ENCODE measurements around the gene RPL12. TPM values are rescaled to one million over a fixed set of nuclear protein-coding genes. Genes with fewer than 3 reads are reported as not detected.

RPL12 gene
- polyA plus RNA-seq, 4 donors: 1,449 to 1,745 (median 1,545) TPM

GRCh38 chr9:127444921-127445850, 6.0 kb downstream of the RPL12 start:
- DNase-seq (ENCODE audit: low read depth in 4 of 4, low spot score in 3 of 4): no peak

- no peak for DNase-seq (ENCODE audit: low read depth in 4 of 4, low spot score in 3 of 4)
Measured at GRCh38 chr9:127444283-127444920, 6.8 kb downstream of the RPL12 start.

DNA sequence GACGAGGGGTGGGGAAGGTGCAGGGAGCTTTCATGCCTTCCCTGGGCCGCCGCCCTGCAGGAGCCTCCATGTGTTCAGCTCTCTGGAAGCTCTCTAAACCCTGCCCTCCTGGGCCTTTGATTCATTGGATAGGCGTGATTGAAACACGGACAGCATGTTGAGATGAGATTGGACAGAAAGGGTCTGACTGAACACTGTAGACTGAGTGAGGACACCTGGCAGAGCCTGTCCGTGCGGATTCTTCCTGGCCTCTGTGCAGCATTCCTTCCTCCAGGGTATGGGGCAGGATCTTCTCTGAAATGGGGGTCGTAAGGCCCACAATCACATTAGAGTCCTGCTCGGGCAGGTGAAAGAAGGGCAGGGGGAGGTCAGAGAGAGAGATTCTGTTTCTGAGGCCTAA, 12.8 kb downstream of the RPL12 start:
- DNase-seq (ENCODE audit: low read depth in 4 of 4, low spot score in 3 of 4): no peak

GRCh38 chr9:127437497-127438264, 13.5 kb downstream of the RPL12 start:
- no peak for DNase-seq (ENCODE audit: low read depth in 4 of 4, low spot score in 3 of 4)

DNA sequence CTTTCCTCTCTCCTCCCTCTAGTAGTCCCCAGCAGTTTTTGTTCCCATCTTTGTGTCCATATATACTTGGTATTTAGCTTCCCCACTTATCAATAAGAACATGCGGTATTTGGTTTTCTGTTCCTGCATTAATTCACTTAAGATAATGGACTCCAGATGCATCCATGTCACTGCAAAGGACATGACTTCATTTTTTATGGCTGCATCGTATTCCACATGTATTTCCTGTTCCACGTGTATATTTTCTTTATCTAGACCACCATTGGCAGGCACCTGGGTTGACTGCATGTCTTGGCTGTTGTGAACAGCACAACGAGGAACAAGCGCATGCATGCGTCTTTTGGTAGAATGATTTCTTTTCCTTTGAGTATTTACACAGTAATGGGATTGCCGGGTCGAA, 20.8 kb downstream of the RPL12 start:
- DNase-seq (ENCODE audit: low read depth in 4 of 4, low spot score in 3 of 4): no peak

GRCh38 chr9:127428348-127428747, 22.9 kb downstream of the RPL12 start:
- no peak for DNase-seq (ENCODE audit: low read depth in 4 of 4, low spot score in 3 of 4)

- DNase-seq (ENCODE audit: low read depth in 4 of 4, low spot score in 3 of 4): no peak
Measured at GRCh38 chr9:127426756-127427155, 24.4 kb downstream of the RPL12 start.

DNA sequence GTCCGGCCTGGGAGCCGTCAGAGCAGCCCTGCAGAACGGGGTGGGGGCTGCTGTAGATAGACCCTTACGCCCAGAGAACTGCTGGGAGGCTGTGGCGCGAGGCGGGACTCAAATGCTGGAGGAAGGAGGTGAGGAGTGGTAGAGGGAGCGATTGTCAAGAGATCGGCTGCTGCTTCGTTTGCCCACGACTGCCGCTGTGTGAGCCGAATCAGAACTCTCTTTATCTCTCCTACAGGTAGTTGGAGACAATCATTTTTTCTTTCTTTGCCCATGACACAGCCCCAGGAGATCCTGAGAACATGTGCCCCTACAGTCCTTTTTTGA, 26.6 kb downstream of the RPL12 start:
- DNase-seq (ENCODE audit: low read depth in 4 of 4, low spot score in 3 of 4): no peak

DNA sequence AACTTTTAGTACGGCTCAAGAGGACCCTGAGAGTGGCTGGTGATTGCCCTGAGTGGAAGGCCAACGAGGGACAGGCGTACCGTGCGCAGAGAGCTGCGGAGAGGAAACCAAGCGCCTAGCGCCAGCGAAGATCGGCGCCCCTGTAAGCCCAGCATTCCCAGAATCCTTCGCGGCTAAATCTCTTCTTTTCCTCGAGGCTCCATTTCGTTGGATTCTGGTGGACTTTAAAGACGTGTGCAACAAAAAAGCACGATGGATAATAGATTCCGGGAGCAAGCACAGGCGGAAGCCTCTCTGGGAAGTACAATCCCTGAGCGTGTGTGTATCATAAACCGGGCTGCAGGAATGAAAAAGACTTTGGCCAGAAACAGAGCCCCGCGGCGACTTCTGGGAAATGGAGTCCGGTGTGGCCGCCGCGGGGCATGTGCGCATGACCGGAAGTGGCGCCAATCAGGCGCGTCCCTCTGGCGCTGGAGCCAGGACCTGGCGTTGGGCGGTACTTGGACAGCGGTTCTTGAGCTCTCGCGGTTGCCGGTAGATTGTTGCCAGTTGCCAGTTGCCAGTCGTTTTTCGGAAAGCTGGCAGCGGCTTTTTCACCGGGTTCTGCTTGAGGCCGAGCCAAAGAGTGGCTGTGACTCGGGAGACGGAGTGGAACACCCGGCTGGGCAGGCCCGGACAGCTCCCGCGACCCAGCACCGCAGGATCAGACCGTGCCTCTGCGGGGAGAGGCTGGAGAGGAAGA, 27.1 kb downstream of the RPL12 start, which contains the start of gene ZNF79:
TSS of gene ZNF79 (plus strand) at position 449 of the 742 bp plus-strand sequence. CDS start 406 bp downstream, outside the sequence.
- DNase-seq (ENCODE audit: low read depth in 4 of 4, low spot score in 3 of 4): peak; percentile 83 to 88 (median 84)

DNA sequence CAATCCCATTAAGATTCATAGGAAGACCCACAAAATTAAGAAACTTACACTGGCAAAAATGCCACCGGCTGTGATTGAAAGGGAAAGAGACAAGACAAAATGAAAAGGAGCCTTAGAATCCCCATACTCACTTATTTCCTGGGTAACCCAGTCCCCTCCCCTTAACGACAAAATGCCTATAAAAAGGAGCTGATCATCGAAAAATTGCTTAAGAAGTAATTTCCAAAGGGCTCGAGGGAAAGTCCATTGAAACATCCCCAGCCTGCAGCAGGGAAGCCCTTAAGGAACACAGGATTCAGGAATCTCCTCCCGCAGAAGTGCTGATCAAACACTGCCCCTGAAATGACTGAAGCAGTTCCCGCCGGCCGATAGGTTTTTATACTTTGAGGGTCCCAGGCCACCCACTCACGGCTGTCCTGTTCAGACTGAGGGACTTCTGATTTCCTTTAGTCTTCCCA, 27.7 kb downstream of the RPL12 start:
- DNase-seq (ENCODE audit: low read depth in 4 of 4, low spot score in 3 of 4): no peak

- no peak for DNase-seq (ENCODE audit: low read depth in 4 of 4, low spot score in 3 of 4)
Measured at GRCh38 chr9:127422787-127423186, 28.4 kb downstream of the RPL12 start.

DNA sequence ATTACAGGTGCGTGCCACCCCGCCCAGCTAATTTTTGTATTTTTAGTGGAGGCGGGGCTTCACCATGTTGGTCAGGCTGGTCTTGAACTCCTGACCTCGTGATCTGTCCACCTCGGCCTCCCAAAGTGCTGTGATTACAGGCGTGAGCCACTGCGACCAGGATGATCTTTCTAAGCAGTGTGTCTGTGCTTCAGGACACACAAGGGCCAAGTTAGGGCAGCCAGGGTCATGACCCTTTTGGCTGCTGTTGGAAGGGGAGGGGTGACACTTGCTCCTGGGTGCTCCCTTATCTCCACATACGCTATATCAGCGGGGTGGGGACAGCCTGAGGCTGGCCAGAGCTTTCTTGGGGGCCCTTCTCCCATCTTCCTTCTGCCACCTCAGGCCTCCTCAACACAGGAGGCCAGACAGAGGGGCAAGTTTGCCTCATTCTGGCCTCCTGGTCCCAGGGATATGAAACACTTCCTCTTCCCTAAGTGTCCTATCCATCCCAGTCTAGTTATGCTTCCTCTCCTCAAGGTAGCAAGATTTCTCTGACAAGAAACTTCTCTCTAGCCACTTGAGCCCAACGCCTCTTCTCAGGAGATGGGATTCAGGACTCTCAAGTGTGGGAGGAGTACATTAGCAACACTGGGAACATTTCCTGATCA, 28.9 kb downstream of the RPL12 start:
- no peak for DNase-seq (ENCODE audit: low read depth in 4 of 4, low spot score in 3 of 4)

- no peak for DNase-seq (ENCODE audit: low read depth in 4 of 4, low spot score in 3 of 4)
Measured at GRCh38 chr9:127421057-127421456, 30.1 kb downstream of the RPL12 start.

GRCh38 chr9:127419348-127419747, 31.9 kb downstream of the RPL12 start:
- DNase-seq (ENCODE audit: low read depth in 4 of 4, low spot score in 3 of 4): no peak

GRCh38 chr9:127418037-127418471, 33.2 kb downstream of the RPL12 start:
- DNase-seq (ENCODE audit: low read depth in 4 of 4, low spot score in 3 of 4): no peak

GRCh38 chr9:127417131-127418036, 33.8 kb downstream of the RPL12 start:
- no peak for DNase-seq (ENCODE audit: low read depth in 4 of 4, low spot score in 3 of 4)

DNA sequence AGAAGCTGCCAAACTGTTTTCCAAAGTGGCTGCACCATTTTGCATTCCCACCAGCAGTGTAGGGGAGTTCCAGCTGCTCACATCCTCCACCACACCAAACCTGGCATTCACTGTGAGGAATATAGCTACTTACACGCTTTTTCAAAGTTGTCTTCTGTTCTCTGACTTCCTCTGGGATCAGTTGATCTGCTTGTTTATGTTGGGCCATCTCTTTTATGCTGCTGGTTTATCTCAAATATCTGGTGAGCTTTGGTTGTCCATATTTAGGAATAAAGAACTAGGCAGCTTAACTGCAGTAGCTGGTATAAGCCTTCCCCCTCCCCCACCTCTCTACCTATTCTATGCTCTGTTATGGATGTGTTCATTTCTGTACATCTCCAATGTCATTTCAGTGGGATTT, 35.5 kb downstream of the RPL12 start:
- DNase-seq (ENCODE audit: low read depth in 4 of 4, low spot score in 3 of 4): no peak

- DNase-seq (ENCODE audit: low read depth in 4 of 4, low spot score in 3 of 4): no peak
Measured at GRCh38 chr9:127415141-127415540, 36.1 kb downstream of the RPL12 start.

- DNase-seq (ENCODE audit: low read depth in 4 of 4, low spot score in 3 of 4): no peak
Measured at GRCh38 chr9:127411122-127411521, 40.1 kb downstream of the RPL12 start.

All from right renal pelvis (tissue), 4 donors.